SK-N-SH (cell line): ENCODE data around the gene NBDY. TPM values are rescaled to one million over a fixed set of nuclear protein-coding genes. Genes with fewer than 3 reads are reported as not detected.

Experiments used
- CTCF ChIA-PET: fragments of 300-600, 350-600 bp; formaldehyde crosslinking; extraction: SDS; loops from one replicate; lab custom pipeline; 2021; lab: Yijun Ruan, JAX
- POLR2A ChIA-PET: fragments of 350-600 bp; sonication (Branson Sonifier 250); formaldehyde crosslinking; extraction: SDS; loops from one replicate; lab custom pipeline; 2020; ENCODE audit warnings: antibody characterized with exemption, inconsistent platforms; lab: Yijun Ruan, JAX
- DNase-seq: peaks from one replicate; pipeline ENCODE4 v3.0.0; 2012
- H2AFZ ChIP-seq: fragments of 200-600 bp; sonication (generic); 2 replicates; pipeline ENCODE4 v1.8.1; 2016; ENCODE audit warnings: antibody characterized with exemption, mild to moderate bottlenecking, low read depth
- H3F3A ChIP-seq: fragments of 200-600 bp; sonication (generic); replicated peaks from 2 replicates; pipeline ENCODE3; 2016; ENCODE audit warnings: antibody characterized with exemption, mild to moderate bottlenecking; ENCODE audit not compliant: insufficient read depth
- H3K27ac ChIP-seq, 2 experiments: fragments of 200-500 bp in 1 of 2; fragments of 200-600 bp in 1 of 2; sonication (Bioruptor generic) in 1 of 2; sonication (generic), shearing (Covaris generic) in 1 of 2; 2 replicates each; pipeline versions ENCODE4 v1.5.1 to v1.6.1; 2014 to 2016; ENCODE audit warnings: low read depth in 2 of 2, inconsistent platforms in 1 of 2, low read length in 1 of 2, mild to moderate bottlenecking in 1 of 2, mixed read lengths in 1 of 2
- H3K27me3 ChIP-seq: fragments of 200-600 bp; sonication (generic), shearing (Covaris generic); 2 replicates; pipeline ENCODE4 v1.6.1; 2016; ENCODE audit warnings: mixed run types; ENCODE audit not compliant: insufficient read depth
- H3K36me3 ChIP-seq, 2 experiments: fragments of 200-500 bp in 1 of 2; fragments of 200-600 bp in 1 of 2; sonication (Bioruptor generic) in 1 of 2; sonication (generic) in 1 of 2; replicated peaks in 1 of 2; 2 replicates each; pipeline versions ENCODE3 to v1.5.1; 2014 to 2016; ENCODE audit warnings: low read length in 1 of 2, mild to moderate bottlenecking in 1 of 2; ENCODE audit not compliant: insufficient read depth in 2 of 2, control insufficient read depth in 1 of 2
- H3K4me1 ChIP-seq, 2 experiments: fragments of 200-500 bp in 1 of 2; fragments of 200-600 bp in 1 of 2; sonication (Bioruptor generic) in 1 of 2; sonication (generic), shearing (Covaris generic) in 1 of 2; 2 replicates each; pipeline versions ENCODE4 v1.5.1 to v1.6.1; 2014 to 2016; ENCODE audit warnings: low read depth in 1 of 2, low read length in 1 of 2, mixed run types in 1 of 2; ENCODE audit not compliant: insufficient read depth in 2 of 2, control insufficient read depth in 1 of 2
- H3K4me2 ChIP-seq: fragments of 200-600 bp; sonication (generic), shearing (Covaris generic); 2 replicates; pipeline ENCODE4 v1.6.1; 2017; ENCODE audit warnings: mixed run types
- H3K4me3 ChIP-seq, 2 experiments: fragments of 200-500 bp in 1 of 2; fragments of 200-600 bp in 1 of 2; sonication (Bioruptor generic) in 1 of 2; sonication (generic), shearing (Covaris generic) in 1 of 2; 2 replicates each; pipeline versions ENCODE4 v1.5.1 to v1.8.1; 2014 to 2016; ENCODE audit warnings: low read depth in 2 of 2, inconsistent platforms in 1 of 2, low read length in 1 of 2, mild to moderate bottlenecking in 1 of 2, mixed read lengths in 1 of 2, moderate library complexity in 1 of 2
- H3K79me2 ChIP-seq: fragments of 200-600 bp; sonication (generic); 2 replicates; pipeline ENCODE4 v1.8.1; 2017; ENCODE audit warnings: mild to moderate bottlenecking; ENCODE audit not compliant: insufficient read depth
- H3K9ac ChIP-seq: fragments of 200-600 bp; sonication (generic); 2 replicates; pipeline ENCODE4 v1.6.1; 2017; ENCODE audit warnings: mixed run types
- H3K9me2 ChIP-seq: fragments of 200-600 bp; sonication (generic); 2 replicates; pipeline ENCODE4 v1.6.1; 2017; ENCODE audit warnings: mixed run types
- H3K9me3 ChIP-seq: fragments of 200-600 bp; sonication (generic); 2 replicates; pipeline ENCODE4 v1.6.1; 2017; ENCODE audit warnings: mixed run types, mild to moderate bottlenecking, moderate library complexity
- H4K20me1 ChIP-seq: fragments of 200-600 bp; sonication (generic); 2 replicates; pipeline ENCODE4 v1.6.1; 2017; ENCODE audit warnings: mild to moderate bottlenecking, mixed run types; ENCODE audit not compliant: insufficient read depth
- CHD2 ChIP-seq: fragments of 150-350 bp; IDR thresholded peaks from 2 replicates; pipeline ENCODE4 v1.6.1; 2018; ENCODE audit warnings: low read length; ENCODE audit not compliant: partially characterized antibody
- FOXJ3 ChIP-seq: sonication (generic); formaldehyde crosslinking; IDR thresholded peaks from 2 replicates; pipeline ENCODE4 v1.5.1; 2020; ENCODE audit warnings: mild to moderate bottlenecking, missing genetic modification reagents
- MEF2A ChIP-seq: IDR thresholded peaks from 2 replicates; pipeline ENCODE4 v1.4.0; 2012; ENCODE audit warnings: low read depth, borderline replicate concordance
- POLR2AphosphoS5 ChIP-seq: IDR thresholded peaks from 2 replicates; pipeline ENCODE4 v1.6.1; 2012; ENCODE audit warnings: low read depth, low read length
- RAD21 ChIP-seq: IDR thresholded peaks from 2 replicates; pipeline ENCODE4 v1.6.1; 2012; ENCODE audit warnings: mild to moderate bottlenecking, low read length
- RXRA ChIP-seq: IDR thresholded peaks from 2 replicates; pipeline ENCODE4 v1.4.0; 2012; ENCODE audit warnings: low read depth, mild to moderate bottlenecking, borderline replicate concordance
- SIN3A ChIP-seq: IDR thresholded peaks from 2 replicates; pipeline ENCODE4 v1.6.1; 2012; ENCODE audit warnings: low read depth, mild to moderate bottlenecking, low read length, moderate library complexity, borderline replicate concordance
- SMC3 ChIP-seq: IDR thresholded peaks from 2 replicates; pipeline ENCODE4 v1.6.1; 2012; ENCODE audit warnings: low read depth, low read length, improper control_type of control experiment
- YY1 ChIP-seq: IDR thresholded peaks from 2 replicates; pipeline ENCODE4 v1.4.0; 2012; ENCODE audit warnings: low read depth, mild to moderate bottlenecking
- WGBS: methylation state at CpG from one replicate; pipeline ENCODE4 v1.1.6; 2017; ENCODE audit warnings: low lambda C conversion rate; 5-methylcytosine and 5-hydroxymethylcytosine counted together
- polyA plus RNA-seq, 3 experiments: library from polyadenylated mRNA; depleted of rRNA; stranded (reverse); fragments of >200 nt; gene quantifications; 2 replicates each; pipeline ENCODE4 v1.2.3, GENCODE V29; 2012
- TF ChIP-seq, protein P1 (sequence below): fragments of 150-350 bp; IDR thresholded peaks from 2 replicates; pipeline ENCODE4 v1.6.1; 2017; ENCODE audit warnings: antibody characterized with exemption, low read length, low read depth, borderline replicate concordance
- TF ChIP-seq, protein P2 (sequence below): fragments of 200-600 bp; sonication (generic); IDR thresholded peaks from 2 replicates; pipeline ENCODE4 v1.6.1; 2017; ENCODE audit warnings: antibody characterized with exemption, mild to moderate bottlenecking, moderate library complexity

Gene NBDY
- polyA plus RNA-seq, 1 of the 3 experiments (the other 2 are of a cell fraction) = 68.2 TPM

DNA sequence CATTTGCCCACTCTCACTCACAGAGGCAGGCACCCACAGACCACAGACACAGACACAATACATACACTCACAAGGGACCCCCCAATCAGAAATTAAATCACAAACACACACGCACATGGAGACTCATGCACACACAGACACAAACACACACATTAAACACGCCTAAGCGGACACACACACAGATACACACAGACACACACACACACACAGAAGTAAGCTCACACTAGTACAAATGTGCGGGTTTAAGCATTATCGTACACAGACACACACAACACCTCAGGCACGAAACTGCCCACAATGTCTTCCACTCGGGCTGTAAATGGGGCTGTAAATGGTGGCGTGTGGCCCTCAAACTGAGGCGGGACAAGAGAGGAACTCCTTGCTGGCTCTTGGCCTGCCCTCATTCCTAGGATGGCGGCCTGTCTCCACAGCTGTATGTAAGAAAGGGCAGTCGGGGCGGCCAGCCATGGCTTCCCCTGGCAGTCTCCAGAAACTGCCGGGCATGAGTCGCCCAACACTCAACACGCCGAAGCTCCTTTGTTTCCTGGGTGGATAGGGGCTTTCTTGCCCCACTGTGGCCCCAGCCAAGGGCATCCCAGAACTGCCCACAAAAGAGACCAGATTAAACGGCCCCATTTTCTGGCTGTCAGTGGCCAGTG lies 53.9 kb downstream of the NBDY start:
- H3K4me3 ChIP-seq = peak overlapping the region in 1 of 2 experiments; percentile 31; a peak in 1 of 4 replicates
- peak overlapping the region in 1 of 2 experiments; percentile 62; a peak in 1 of 4 replicates for H3K27ac ChIP-seq
- 84% methylated on average over 15 of the region's 17 CpGs for WGBS
- ChIA-PET POLR2A (no interaction called here), CTCF (interaction anchor here (0.8 to 1.7 kb wide), 5 partner anchors 10 to 20 kb away, joined by 3 to 11 read pairs (median 7); no protein-coding TSS in a partner anchor)
- H3K79me2 ChIP-seq = no peaks in the 10 kb centered on the region
- no peaks in the 10 kb centered on the region for H3K9me2 ChIP-seq
- H3K4me2 ChIP-seq = no peak overlapping the region
- peaks cover 0 to 4% of the 10 kb centered on the region in 2 experiments; a peak in 1 of 4 replicates for H3K4me1 ChIP-seq
- H3K36me3 ChIP-seq = no peaks in the 10 kb centered on the region
- no peak for TF ChIP-seq RXRA
- TF ChIP-seq CHD2 = no peak
- TF ChIP-seq MEF2A = no peak
- TF ChIP-seq, protein P1, sequence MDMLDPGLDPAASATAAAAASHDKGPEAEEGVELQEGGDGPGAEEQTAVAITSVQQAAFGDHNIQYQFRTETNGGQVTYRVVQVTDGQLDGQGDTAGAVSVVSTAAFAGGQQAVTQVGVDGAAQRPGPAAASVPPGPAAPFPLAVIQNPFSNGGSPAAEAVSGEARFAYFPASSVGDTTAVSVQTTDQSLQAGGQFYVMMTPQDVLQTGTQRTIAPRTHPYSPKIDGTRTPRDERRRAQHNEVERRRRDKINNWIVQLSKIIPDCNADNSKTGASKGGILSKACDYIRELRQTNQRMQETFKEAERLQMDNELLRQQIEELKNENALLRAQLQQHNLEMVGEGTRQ = no peak
- TF ChIP-seq FOXJ3 (CRISPR knock-in tag) = no peak
- no peak for TF ChIP-seq POLR2AphosphoS5
- no peak for TF ChIP-seq SIN3A
- peak overlapping the region; percentile 41; the same call in 1 of the 2 replicates for H2AFZ ChIP-seq
- H3K9ac ChIP-seq = no peak overlapping the region
- no peaks in the 10 kb centered on the region for H3F3A ChIP-seq
- H3K27me3 ChIP-seq = no peaks in the 10 kb centered on the region
- no peaks in the 10 kb centered on the region for H4K20me1 ChIP-seq
- peak; percentile 28 for DNase-seq
- no peaks in the 10 kb centered on the region for H3K9me3 ChIP-seq

DNA sequence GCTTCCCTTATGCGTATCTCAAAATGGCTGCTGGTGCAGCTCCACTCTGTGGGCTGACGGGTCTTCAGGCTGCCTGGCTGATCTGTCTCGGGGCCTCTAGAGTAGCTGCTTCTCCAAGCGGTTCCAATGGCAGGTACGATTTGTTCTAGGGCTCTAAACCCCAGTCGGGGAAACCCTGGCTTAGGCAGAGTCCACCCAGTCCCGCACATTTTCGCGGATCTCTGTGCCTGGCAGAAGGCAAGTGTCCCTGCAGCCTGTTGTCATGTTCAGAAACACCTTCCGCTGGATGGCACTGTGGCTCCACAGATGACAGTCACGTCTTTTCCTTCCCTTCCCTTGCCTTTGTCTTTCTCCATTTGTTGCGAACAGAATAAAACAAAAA lies 54.4 kb downstream of the NBDY start:
- H3K27ac ChIP-seq = peak overlapping the region in 1 of 2 experiments; percentile 62; a peak in 1 of 4 replicates
- ChIA-PET POLR2A (no interaction called here), CTCF (interaction anchor here (0.8 to 1.7 kb wide), 5 partner anchors 10 to 20 kb away, joined by 3 to 11 read pairs (median 7); no protein-coding TSS in a partner anchor)
- WGBS = 64% methylated on average over 10 of the region's 12 CpGs
- H3K9me2 ChIP-seq = no peaks in the 10 kb centered on the region
- peak overlapping the region in 1 of 2 experiments; percentile 31; a peak in 2 of 4 replicates for H3K4me3 ChIP-seq
- peaks cover 0 to 4% of the 10 kb centered on the region in 2 experiments; a peak in 1 of 4 replicates for H3K4me1 ChIP-seq
- TF ChIP-seq CHD2 (no peak), POLR2AphosphoS5 (no peak), RAD21 (peak; percentile 75), YY1 (peak; percentile 87), SMC3 (0 out of 2 replicates have a peak, but pooled peaks have one; percentile 20)
- TF ChIP-seq, protein P2, sequence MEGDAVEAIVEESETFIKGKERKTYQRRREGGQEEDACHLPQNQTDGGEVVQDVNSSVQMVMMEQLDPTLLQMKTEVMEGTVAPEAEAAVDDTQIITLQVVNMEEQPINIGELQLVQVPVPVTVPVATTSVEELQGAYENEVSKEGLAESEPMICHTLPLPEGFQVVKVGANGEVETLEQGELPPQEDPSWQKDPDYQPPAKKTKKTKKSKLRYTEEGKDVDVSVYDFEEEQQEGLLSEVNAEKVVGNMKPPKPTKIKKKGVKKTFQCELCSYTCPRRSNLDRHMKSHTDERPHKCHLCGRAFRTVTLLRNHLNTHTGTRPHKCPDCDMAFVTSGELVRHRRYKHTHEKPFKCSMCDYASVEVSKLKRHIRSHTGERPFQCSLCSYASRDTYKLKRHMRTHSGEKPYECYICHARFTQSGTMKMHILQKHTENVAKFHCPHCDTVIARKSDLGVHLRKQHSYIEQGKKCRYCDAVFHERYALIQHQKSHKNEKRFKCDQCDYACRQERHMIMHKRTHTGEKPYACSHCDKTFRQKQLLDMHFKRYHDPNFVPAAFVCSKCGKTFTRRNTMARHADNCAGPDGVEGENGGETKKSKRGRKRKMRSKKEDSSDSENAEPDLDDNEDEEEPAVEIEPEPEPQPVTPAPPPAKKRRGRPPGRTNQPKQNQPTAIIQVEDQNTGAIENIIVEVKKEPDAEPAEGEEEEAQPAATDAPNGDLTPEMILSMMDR = peak; percentile 41
- DNase-seq = peak; percentile 42
- H3K4me2 ChIP-seq = no peak overlapping the region
- H3K36me3 ChIP-seq = no peaks in the 10 kb centered on the region
- no peaks in the 10 kb centered on the region for H3K9me3 ChIP-seq
- no peaks in the 10 kb centered on the region for H4K20me1 ChIP-seq
- no peaks in the 10 kb centered on the region for H3F3A ChIP-seq
- H3K27me3 ChIP-seq = no peaks in the 10 kb centered on the region
- H3K9ac ChIP-seq = no peak overlapping the region
- peak overlapping the region; percentile 41; the same call in 1 of the 2 replicates for H2AFZ ChIP-seq
- no peaks in the 10 kb centered on the region for H3K79me2 ChIP-seq
